NOMO-1 treated with DMSO at 0.1 percent for 48 hours (cell line): Measurements from ENCODE around the gene DMAC2L.
A peak's percentile ranks its signal among the peaks of the same experiment; 100 is the strongest.
"Not testable (repeated sequence)": the region's sequence is repeated elsewhere in the genome, so short reads cannot be mapped to it uniquely, and the experiment has no call there.

ENCODE experiments used
- DNase-seq: peaks from one replicate; lab custom pipeline; 2025; ENCODE audit not compliant: unreplicated experiment; lab: John Stamatoyannopoulos, UW

Gene DMAC2L

DNA sequence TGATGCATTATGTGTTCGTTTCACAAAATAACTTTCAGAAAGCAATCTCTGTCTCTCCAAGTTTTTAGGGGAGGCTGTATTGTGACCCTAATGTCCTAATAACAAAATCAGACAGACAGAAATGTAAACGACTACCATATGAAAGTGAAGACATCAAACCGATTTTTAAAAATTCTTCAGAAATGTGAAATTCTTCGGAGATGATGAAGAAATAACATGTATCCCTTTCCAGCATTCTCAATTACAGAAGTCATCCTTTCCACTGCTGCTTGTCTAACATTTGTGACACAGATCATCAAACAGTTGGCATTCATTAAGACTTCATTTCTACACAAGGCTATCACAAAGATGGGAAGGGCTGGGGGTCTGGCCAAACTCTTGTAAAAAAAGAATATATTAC, 41.0 kb downstream of the DMAC2L start:
- DNase-seq = no peak

GRCh38 chr14:50354527-50354926, 42.4 kb downstream of the DMAC2L start:
- DNase-seq = no peak

- DNase-seq = no peak
Observed at GRCh38 chr14:50355692-50356091, 43.6 kb downstream of the DMAC2L start.

DNA sequence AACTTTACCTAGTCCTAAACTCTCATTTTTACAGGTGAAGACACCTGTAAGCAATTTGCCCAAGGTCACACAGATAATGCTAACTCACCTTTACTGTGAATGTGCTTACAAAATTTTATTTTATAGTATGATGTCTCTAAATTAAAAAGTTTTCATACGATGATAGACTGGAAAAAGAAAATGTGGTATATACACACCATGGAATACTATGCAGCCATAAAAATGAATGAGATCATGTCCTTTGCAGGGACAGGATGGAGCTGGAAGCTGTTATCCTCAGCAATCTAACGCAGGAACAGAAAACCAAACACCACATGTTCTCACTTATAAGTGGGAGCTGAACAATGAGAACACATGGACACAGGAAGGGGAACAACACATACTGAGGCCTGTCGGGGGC, 44.2 kb downstream of the DMAC2L start:
- DNase-seq = not testable (repeated sequence)

GRCh38 chr14:50357124-50357523, 45.0 kb downstream of the DMAC2L start:
- no peak for DNase-seq

DNA sequence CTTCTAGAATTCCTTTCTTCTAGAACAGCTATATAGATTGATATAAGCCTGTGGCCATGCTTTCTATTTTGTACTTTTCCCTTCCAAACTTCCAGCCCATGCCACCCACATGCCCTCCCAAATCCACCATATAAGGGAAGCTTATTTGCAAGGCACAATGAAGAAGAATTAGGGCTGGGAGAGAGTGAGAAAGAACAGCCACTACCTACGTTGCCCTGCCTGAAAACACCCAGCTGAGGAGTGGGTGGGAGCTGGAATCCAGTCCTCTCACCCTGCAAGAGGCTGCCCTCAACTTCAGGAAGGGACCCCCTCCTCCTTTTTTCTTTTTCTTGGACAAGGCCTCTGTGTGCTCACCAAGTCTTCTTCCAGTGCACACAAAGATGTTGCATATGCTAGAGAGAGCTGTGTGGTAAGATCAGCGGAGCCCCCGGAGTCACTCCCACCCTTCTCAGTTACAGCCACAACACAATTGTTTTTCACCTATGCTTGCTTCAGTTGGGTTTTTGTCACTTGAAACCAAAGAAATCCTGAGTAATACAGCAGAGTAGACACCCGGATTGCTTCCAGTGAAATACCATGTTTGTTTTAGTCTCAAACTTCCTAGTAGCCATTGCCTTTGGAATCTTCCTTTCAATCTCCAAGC, 45.8 kb downstream of the DMAC2L start:
- DNase-seq = no peak

- no peak for DNase-seq
Observed at GRCh38 chr14:50359631-50360030, 47.5 kb downstream of the DMAC2L start.

DNA sequence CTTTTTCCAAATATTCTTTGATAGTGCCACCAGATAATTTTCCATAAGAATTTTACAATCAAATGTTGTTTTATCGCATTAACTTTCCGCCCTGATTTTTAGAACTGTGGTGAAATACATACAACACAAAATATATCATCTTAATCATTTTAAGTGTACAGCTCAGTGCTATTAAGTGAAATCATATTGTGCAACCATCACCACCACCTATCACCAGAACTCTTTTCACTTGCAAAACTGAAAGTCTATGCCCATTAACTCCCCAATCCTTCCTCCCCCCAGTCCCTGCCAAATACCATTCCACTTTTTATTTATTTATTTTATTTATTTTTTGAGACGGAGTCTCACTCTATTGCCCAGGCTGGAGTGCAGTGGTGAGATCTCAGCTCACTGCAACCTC, 48.0 kb downstream of the DMAC2L start:
- no peak for DNase-seq

DNA sequence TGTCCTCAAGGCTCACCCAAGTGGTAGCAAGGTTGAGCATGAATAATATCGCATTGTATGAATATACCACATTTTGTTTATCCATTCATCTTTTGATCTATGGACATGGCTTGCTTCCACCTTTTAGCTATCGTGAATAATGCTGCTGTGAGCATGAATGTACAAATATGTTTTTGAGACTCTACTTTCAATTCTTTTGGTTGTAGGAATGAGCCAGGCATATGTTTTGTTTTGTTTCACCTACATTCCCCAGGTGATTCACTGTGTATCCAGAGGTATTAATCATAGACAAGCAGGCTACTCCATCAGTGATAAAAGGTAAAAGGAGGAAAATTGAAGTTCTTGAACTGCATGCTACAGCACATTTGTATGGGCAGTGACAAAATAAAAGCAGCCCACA, 48.7 kb downstream of the DMAC2L start:
- DNase-seq = no peak

- not testable (repeated sequence) for DNase-seq
Observed at GRCh38 chr14:50361473-50362403, 49.6 kb downstream of the DMAC2L start.

DNA sequence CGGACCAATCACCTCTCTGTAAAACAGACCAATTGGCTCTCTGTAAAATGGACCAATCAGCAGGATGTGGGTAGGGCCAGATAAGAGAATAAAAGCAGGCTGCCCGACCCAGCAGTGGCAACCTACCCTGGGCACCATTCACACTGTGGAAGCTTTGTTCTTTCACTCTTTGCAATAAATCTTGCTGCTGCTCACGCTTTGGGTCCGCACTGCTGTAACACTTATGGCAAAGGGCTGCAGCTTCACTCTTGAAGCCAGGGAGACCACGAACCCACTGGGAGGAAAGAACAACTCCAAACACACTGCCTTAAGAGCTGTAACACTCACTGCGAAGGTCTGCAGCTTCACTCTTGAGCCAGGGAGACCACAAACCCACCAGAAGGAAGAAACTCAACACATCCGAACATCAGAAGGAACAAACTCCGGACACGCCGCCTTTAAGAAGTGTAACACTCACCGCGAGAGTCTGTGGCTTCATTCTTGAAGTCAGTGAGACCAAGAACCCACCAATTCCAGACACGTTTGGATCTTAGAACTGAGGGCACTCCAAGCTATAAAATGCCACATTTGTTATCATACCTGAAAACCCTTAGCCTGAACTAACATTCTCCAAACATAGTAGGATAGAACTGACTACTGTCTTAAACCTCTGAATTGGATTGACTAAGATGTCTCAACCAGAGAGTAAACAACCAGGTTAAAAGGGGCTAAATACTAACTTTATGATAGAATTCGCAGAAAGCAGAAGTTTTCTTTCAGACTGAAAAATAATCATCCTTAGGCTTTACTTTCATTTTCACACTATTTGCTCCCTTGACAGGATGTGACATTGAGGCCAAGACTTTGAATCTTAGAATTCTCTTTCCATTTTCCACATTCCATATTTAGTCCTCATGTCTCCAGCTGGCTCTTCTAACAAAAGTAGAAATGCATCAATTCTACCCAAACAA, 50.9 kb downstream of the DMAC2L start:
- DNase-seq = peak; percentile 34

DNA sequence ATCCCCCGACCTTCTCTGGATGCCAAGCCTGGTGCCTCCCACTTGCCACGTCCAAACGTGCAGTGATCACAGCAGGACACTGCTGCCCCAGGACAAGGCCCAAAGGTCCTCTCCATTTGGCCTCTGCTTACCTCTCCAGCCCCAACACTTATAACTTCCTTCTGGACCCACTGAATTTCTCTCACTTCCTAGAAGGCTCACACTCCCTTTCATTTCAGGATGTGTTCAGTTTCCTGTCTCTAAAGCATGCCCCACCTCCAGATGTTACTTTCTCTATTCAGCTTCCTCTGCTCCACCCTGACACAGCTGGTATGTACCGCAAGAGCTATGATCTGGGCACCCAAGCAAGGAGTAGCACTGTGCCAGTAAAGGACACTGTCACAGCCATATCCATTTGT, 51.6 kb downstream of the DMAC2L start:
- DNase-seq = peak; percentile 87

DNA sequence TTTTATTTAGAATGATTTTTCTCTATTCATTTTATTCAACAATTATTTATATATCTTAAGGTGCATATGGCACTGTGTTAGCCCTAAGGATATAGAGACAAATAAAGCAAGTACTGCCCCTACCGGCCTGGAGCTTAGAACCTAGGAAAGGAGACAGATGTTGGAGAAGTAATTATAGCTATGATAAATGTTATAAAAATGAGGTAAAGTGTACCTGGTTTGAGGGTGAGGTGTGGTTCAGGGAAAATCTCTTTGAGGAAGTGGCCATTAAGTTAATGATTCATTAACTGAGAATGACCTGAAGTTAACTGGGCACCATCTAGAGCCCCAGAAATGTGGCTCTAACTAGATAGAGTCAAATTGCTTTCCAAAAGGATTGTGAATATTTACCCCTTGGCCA, 52.7 kb downstream of the DMAC2L start:
- DNase-seq = no peak

DNA sequence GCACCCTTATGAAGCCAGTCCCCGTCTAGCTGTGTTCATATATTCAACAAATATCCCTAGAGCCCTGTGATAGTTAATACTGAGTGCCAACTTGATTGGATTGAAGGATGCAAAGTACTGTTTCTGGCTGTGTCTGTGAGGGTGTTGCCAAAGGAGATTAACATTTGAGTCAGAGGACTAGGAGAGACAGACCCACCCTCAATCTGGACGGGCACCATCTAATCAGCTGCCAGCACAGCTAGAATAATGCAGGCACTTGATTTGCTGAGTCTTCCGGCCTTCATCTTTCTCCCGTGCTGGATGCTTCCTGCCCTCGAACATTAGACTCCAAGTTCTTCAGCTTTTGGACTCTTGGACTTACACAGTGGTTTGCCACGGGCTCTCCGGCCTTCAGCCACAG, 53.4 kb downstream of the DMAC2L start:
- not testable (repeated sequence) for DNase-seq

DNA sequence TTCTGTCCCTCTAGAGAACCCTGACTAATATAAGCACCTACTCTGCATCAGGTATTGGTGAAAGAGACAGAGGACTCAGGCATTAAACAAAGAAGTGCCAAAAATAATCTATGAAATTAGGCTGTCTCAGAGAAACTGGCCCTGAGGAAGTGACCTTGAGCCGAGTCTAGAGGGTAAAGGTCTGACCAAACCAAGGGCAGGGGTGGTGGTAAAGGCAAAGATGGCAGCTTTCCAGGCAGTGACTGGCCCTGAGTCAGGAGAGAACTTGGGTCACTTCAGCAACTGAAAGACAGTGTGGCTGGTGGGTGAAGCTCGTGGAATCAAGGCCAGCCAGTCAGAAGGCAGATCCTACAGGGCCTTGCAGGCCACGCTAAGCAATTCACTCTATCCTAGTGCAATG, 54.0 kb downstream of the DMAC2L start:
- DNase-seq = no peak

GRCh38 chr14:50366589-50366988, 54.5 kb downstream of the DMAC2L start:
- no peak for DNase-seq

GRCh38 chr14:50371546-50371945, 59.4 kb downstream of the DMAC2L start:
- DNase-seq = no peak

- no peak for DNase-seq
Observed at GRCh38 chr14:50373959-50374358, 61.8 kb downstream of the DMAC2L start.

DNA sequence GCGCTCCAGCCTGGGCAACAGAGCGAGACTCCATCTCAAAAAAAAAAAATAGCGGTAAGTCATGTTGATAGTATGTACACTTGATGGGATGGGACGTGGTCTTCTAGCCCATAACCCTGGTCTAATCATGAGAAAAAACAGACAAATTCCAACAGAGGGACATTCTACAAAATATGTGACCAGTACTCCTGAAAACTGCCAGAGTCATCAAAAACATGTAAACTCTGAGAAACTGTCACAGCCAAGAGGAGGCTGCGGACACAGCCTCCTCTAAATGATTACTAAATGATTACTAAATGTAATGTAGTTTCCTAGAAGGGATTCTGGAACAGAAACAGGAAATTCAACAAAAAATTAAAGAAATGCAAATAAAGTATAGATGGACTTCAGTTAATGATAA, 63.6 kb downstream of the DMAC2L start:
- DNase-seq = no peak
